Brain microvascular endothelial cell (primary cell): Measurements from ENCODE around the gene LHX4.

ENCODE experiments used
- DNase-seq: peaks from one replicate; pipeline ENCODE4 v3.0.0-alpha.2; 2020
- H3K27ac ChIP-seq: fragments of 250-450 bp; sonication (Bioruptor Pico); 2 replicates; pipeline ENCODE4 v1.5.1; 2020; ENCODE audit warnings: mild to moderate bottlenecking, moderate library complexity
- H3K27me3 ChIP-seq: fragments of 250-450 bp; sonication (Bioruptor Pico); replicated peaks from 2 replicates; pipeline ENCODE4 v1.5.1; 2020; ENCODE audit warnings: mild to moderate bottlenecking
- H3K36me3 ChIP-seq: fragments of 250-450 bp; sonication (Bioruptor Pico); replicated peaks from 2 replicates; pipeline ENCODE4 v1.5.1; 2020; ENCODE audit warnings: mild to moderate bottlenecking
- H3K4me3 ChIP-seq: 2 replicates; pipeline ENCODE4 v1.5.1; 2011; ENCODE audit warnings: low read depth, mild to moderate bottlenecking, control low read depth, low read length, moderate library complexity
- in situ Hi-C: cut with HindIII; loops from 2 replicates; pipeline ENCODE4 v1.10.0; 2017; ENCODE audit warnings: low sequenced_read_pairs, low pct_ligation_motif_present
- TF ChIP-seq, protein P1 (sequence below): IDR thresholded peaks from 2 replicates; pipeline ENCODE4 v1.5.1; 2011; ENCODE audit warnings: low read depth, mild to moderate bottlenecking, moderate library complexity, low read length, control low read depth, inconsistent platforms; ENCODE audit errors: missing control alignments

LHX4 gene

DNA sequence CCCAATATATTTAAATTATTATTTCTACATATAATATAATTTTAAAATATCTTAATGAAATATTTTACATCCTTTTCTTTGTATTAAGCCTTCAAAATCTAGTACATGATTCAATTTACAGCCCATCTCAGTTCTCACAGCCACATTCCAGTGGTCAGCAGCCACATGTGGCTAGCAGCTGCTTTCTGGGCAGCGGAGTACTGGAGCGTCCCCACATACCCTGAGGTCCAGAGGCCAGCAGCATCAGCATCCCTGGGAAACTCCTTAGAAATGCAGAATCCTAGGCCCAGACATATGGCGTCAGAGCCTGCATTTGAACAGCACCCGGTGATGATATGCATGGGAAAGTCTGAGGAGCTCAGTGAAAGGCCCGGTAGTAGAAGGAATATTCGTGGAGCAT, 8.6 kb upstream of the LHX4 start:
- in situ Hi-C loops = no loop called here
- TF ChIP-seq, protein P1, sequence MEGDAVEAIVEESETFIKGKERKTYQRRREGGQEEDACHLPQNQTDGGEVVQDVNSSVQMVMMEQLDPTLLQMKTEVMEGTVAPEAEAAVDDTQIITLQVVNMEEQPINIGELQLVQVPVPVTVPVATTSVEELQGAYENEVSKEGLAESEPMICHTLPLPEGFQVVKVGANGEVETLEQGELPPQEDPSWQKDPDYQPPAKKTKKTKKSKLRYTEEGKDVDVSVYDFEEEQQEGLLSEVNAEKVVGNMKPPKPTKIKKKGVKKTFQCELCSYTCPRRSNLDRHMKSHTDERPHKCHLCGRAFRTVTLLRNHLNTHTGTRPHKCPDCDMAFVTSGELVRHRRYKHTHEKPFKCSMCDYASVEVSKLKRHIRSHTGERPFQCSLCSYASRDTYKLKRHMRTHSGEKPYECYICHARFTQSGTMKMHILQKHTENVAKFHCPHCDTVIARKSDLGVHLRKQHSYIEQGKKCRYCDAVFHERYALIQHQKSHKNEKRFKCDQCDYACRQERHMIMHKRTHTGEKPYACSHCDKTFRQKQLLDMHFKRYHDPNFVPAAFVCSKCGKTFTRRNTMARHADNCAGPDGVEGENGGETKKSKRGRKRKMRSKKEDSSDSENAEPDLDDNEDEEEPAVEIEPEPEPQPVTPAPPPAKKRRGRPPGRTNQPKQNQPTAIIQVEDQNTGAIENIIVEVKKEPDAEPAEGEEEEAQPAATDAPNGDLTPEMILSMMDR = no peak
- Histone ChIP-seq H3K36me3 (no peaks in the 10 kb centered on the region), H3K4me3 (no peak overlapping the region), H3K27me3 (peaks cover 25% of the 10 kb centered on the region), H3K27ac (no peak overlapping the region)
- DNase-seq = no peak

DNA sequence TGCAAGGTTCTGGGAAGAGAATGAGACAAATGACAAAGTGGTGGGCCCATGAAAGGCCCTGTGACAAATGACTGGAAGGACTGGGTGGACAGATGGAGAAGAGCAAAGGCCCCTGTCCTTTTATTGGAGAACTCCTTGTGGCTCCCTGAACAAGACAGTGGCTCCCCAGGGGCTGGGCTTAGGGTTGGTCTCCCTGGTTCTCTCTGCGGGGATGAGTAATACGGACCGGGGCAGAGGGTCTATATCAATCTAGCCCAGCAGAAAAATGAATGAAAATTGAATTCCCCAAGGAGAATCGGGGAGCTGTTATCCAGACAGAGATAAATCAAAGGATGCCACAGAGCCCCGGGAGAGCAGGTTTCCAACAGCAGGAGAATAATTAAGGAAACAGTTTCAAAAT, 5.2 kb upstream of the LHX4 start:
- in situ Hi-C loops = no loop called here
- Histone ChIP-seq H3K36me3 (no peaks in the 10 kb centered on the region), H3K27ac (no peak overlapping the region), H3K27me3 (peaks cover 43% of the 10 kb centered on the region), H3K4me3 (no peak overlapping the region)
- TF ChIP-seq, protein P1 = no peak
- no peak for DNase-seq

DNA sequence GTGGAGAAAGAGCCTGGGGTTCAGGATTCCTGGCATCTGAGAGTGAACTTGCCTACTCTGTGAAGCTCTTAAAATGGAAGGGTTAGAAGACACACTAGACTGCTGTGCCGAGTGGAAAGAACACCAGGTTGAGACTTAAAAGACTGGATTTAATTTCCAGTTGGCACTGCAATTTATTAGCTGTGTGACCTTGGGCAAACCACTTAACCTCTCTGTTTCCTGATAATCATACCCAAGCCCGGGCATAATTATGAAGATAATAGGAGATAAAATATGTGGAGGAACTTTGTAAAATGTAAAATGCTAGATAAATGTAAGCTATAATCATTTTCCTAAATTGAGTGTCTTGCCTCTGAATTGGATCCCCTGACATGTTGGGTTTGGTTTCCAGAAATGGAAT, 4.7 kb upstream of the LHX4 start:
- Histone ChIP-seq H3K27me3 (peaks cover 43% of the 10 kb centered on the region), H3K27ac (no peak overlapping the region)
- in situ Hi-C loops = no loop called here

DNA sequence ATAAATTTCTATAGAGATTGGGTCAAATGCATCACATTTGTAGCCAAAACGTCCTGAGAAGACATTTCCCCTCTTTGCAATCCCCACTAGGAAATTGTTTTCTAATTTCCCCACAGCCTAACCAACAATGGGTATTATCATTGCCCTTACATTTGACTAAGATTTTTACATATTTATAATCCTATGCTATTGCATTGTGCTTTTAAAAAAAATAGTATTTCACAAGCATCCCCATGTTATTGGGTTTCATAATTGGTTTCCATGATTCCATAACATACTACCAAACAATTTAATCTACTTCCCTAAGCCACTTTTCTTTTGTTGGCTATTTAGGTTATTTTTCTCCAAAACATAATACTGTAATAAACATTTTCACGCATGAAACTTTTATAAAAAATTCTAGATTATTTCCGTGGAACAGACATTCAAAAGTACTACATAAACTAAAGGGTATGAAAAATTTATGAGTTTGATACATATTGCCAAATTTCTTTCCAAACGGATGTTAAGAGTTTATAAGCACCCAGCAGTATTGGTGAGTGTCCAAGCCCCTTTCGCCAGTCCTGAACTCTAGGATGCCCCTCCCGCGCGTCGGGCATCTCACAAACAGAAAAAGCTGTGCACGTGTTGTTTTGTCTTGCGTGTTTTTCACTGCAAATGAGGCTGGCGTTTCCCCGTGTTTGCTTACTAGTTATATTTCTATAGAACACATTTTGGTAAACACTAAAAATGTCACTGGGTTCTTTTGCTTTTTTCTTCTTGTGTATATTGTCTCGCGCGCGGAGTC, 2.0 kb upstream of the LHX4 start:
- H3K27me3 ChIP-seq = peaks cover 61% of the 10 kb centered on the region

More for the DNA sequence above, 4.7 kb upstream of the LHX4 start:
- no peaks in the 10 kb centered on the region for H3K36me3 ChIP-seq
- no peak overlapping the region for H3K4me3 ChIP-seq
- TF ChIP-seq, protein P1 = no peak
- no peak for DNase-seq

DNA sequence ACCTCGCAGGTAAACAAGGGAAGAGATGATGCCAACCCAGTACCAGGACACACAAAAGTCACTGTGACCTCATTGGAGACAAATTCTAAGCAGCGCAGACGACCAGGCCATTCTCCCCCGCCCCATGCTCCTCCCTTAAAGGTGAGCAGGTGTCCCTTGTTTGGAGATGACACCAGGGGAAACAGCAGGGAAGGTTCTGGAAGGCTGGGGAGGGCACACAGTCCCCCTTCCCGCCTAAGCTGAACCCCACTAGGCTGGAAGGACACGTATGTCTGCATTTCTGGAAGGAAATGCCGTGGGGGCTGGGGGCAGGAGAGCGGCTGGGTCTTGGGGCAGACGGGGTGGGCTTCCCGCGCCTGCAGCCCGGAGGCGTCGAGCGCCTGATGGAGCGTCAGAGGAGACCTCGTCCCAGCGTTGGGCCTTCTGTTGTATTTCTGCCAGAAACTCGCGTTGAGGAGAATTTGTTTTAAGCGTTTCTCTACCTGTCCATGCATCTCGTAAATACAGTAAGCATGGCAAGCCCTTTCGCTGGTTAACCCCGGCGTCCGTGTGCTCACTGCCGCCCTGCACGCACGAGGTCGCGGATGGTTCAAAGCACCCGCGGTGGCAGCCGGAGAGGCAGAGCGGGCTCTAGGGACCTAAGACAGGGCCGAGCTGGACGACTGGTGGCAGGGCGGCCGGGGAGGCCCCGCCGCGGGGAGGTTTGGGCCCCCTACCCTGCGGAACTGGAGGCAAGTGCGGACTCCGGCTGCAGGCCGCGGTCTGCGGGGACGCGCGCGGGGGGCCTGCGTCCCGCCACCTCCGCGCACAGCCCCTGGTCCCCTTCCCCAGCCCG, 1.2 kb upstream of the LHX4 start:
- Histone ChIP-seq H3K27ac (no peak overlapping the region), H3K4me3 (peak overlapping the region; percentile 41), H3K36me3 (no peaks in the 10 kb centered on the region), H3K27me3 (peaks cover 69% of the 10 kb centered on the region)
- TF ChIP-seq, protein P1 = no peak
- DNase-seq = no peak
- in situ Hi-C loops = no loop called here

More for the DNA sequence above, 2.0 kb upstream of the LHX4 start:
- TF ChIP-seq, protein P1 = no peak
- Histone ChIP-seq H3K27ac (no peak overlapping the region), H3K36me3 (no peaks in the 10 kb centered on the region), H3K4me3 (no peak overlapping the region)
- in situ Hi-C loops = no loop called here
- no peak for DNase-seq
